ENCODE data around the gene PITPNM2.

PITPNM2 gene

GRCh38 chr12:123143736-123144461 is 7.0 kb downstream of the PITPNM2 start:
- DNase-seq, result no peak

- no peak for DNase-seq
These were observed 7.8 kb downstream of the PITPNM2 start for GRCh38 chr12:123142921-123143735.

DNA sequence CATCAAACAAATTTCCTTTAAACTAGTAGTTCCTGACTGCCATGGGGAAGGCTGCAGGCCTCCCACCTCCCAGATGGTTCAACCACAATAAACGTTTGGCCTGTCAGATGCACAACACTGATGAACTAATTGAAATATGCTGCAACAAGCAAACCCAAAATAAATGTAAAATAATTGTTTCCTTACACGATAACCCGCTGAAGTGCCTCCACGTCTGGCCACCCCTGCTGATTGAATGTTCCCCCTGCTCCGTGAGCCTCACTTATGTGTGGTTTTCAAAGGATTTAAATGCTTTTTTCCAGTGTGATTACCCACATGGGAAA is 8.4 kb downstream of the PITPNM2 start:
- DNase-seq, result no peak

DNA sequence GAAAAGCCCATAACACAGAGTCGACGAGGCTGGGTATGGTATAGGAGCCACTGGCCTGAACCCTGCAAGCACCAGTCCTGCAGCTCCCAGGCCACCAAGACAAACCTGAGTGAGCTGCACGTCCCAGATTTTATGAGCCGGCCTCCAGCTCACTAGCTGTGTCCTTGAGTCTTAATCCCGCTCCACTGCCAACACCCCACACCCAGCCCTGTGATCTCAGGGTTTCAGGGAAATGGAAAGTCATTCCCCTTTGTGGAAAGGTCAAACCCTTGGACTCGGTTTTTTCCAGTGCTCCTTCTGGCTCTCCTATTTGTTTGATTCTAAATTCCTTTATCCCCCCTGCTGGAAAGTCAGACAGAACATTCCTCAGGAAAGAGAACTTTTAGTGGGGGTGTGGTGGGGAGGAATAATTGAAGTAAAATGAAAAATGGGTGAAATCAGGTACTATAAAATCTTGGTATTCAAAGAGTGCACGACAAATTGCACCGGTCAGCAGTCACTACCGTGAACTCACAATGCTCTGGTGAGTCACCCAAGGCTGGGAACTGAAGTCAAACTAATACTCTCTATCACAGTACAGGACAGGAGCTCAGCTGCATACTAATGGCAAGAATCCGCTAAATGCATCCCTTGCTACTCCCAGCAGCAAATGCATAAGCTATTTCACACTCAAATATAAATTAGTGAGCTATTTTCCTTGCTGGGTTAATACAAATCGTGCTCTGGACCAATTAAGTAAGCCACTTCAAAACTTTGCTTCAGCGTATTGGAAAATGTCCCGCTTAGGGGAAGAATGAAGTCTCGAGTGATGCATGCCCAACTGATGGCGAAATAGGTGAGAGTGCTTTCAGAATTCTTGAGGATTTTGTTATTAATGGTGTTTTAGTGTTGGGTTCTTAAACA is 9.0 kb downstream of the PITPNM2 start:
- no peak for DNase-seq

- DNase-seq, result no peak
These were observed 9.9 kb downstream of the PITPNM2 start for GRCh38 chr12:123140676-123141614.

- DNase-seq, result no peak
These were observed 10.8 kb downstream of the PITPNM2 start for GRCh38 chr12:123139926-123140675.

- no peak for DNase-seq
These were observed 15.2 kb downstream of the PITPNM2 start for GRCh38 chr12:123135688-123136087.

GRCh38 chr12:123134826-123135225 is 16.1 kb downstream of the PITPNM2 start:
- DNase-seq, result no peak

GRCh38 chr12:123134271-123134671 is 16.6 kb downstream of the PITPNM2 start:
- no peak for DNase-seq

DNA sequence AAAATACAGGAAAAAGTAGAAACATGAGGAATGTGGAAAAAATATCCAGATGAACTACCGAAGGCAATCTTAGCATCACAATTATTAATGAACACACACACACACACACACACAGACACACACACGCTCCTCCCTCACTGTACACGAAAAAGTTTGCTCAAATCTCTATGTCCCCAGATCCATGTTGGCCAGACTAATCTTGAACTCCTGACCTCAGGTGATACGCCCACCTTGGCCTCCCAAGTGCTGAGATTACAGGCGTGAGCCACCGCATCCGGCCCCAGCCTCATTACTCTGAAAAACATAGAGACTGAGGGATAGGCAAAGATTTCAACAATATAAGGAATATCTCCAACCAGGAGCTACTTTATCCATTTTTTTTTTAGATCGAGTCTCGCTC is 17.2 kb downstream of the PITPNM2 start:
- DNase-seq, result no peak

GRCh38 chr12:123132951-123133619 is 17.8 kb downstream of the PITPNM2 start:
- no peak for DNase-seq

DNA sequence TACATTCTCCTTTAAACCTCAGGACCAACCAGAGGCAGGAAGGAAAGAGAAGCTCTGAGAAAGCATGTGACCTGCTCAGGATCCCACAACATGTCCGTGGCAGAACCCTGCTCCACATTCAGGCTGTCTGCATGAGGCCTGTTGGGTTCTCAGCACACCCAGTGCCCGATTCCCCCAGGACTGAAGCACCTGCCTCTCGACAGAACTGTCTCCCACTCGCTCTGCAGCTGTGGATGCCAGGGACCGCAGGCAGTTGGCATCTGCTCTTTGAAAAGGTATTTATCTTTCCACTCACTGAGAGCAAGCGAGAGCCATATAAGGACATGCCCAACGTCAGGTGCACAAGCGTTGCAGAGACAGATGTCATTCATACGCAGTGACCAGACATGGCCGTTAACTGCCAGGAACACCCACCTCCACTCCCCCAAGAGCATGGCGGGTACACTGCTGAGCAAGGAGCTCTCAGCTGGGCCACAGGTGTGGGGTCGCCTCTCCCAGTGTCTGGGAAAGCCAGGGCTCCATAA is 18.9 kb downstream of the PITPNM2 start:
- peak; percentile 41 to 72 (median 63) for DNase-seq

DNA sequence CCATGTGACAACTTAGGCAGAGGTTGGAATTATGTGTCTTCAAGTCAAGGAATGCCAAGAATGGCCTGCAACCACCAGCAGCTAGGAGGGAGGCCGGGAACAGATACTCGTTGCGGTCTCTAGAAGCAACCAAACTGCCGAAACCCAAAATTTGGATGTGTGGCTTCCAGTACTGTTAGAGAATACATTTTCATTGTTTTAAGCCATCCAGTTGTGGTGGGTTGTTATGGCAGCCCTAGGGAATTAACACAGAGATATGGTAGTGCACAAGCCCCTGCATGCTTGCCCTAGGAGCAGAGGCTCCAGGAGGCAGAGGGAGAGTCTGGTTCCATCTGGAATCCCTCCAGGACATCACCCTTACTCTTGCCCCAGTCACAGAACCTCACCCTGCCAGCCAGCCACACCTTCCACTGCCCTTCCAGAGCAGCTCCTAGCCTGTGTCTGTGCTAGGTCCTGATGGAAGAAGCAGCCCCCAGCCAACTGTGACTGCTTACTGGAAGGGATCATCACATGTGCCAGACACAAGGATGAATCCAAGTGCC is 19.5 kb downstream of the PITPNM2 start:
- no peak for DNase-seq

- DNase-seq, result no peak
These were observed 21.3 kb downstream of the PITPNM2 start for GRCh38 chr12:123129621-123130020.

- DNase-seq, result no peak
These were observed 23.8 kb downstream of the PITPNM2 start for GRCh38 chr12:123127182-123127495.

DNA sequence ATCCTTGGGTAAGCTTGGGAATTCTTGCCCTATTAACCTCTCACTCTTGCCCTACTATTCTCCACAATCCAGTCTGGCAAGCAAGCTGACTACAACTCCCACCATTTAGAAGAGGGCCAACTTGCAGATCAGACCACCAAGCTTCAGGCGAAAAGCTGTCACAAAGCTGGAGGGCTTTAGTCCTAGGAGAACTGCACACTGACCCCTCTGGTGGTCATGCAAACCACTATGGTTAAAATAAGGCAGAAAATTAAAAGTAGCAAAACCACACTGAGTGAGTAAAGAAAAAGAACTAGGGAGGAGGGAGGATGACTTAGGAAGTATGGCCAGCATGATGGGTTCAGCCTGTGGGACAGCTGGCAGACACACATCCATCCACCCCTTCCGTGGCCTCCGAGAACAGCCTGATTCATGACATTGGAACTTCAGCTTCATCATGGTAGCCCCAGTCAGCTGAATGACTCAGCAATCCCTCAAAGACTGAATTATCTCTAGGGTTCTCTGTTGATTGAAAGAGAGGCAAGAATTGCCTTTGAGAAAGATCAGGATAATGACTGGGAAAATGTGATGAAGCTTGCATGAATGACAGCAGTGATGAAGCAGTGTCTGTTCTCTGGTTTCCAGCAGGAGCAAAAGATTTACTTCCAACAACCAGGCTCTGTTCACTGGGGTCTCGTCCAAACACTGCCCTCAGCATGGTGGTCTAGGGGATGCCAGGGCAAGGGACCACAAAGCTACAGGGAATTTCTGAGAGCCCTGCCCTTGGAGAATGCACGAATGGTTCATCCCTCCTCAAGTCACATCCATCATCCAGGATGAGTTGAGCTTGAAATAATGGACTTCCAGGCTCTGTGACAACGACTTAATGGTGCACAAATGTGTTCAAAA is 24.4 kb downstream of the PITPNM2 start:
- no peak for DNase-seq

GRCh38 chr12:123122626-123123025 is 28.3 kb downstream of the PITPNM2 start:
- peak in 1 of 6 experiments; percentile 25 for DNase-seq

DNA sequence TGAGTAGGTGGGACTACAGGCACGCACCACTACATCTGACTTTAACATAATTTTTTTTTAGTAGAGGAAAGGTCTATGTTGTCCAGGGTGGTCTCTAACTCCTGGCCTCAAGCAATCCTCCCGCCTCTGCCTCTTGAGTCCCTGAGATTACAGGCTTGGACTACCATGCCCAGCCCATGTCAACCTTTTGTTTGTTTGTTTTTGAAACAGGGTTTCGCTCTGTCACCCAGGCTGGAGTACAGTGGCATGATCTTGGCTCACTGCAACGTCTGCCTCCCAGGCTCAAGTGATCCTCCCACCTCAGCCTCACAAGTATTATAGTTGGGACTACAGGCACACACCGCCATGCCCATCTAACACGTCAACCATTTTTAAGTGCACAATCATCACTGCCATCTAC is 29.2 kb downstream of the PITPNM2 start:
- DNase-seq, result no peak

- DNase-seq, result peak in 3 of 6 experiments; percentile 49 to 74 (median 69)
These were observed 30.3 kb downstream of the PITPNM2 start for GRCh38 chr12:123120452-123121166.

Data from stimulated activated naive CD4-positive, alpha-beta T cell (primary cell).